Common myeloid progenitor, CD34-positive (primary cell): ENCODE results near the gene ARHGAP32.

Experiments used
- CTCF ChIA-PET: fragments of 350-600 bp; sonication (Branson Sonifier 250); formaldehyde crosslinking; loops from one replicate; lab custom pipeline; 2021; ENCODE audit warnings: antibody characterized with exemption; lab: Charles Lee
- POLR2A ChIA-PET: fragments of 350-600 bp; sonication (Branson Sonifier 250); formaldehyde crosslinking; loops from one replicate; lab custom pipeline; 2021; ENCODE audit warnings: antibody characterized with exemption; lab: Charles Lee
- DNase-seq, 3 donors: peaks; one replicate each; pipeline versions ENCODE4 v3.0.0 to v3.0.0-alpha.2; 2013
- H3K27ac ChIP-seq, 2 experiments: 1 replicate in 1 of 2; 2 replicates in 1 of 2; pipeline ENCODE4 v1.7.0; 2013; ENCODE audit warnings: inconsistent platforms in 2 of 2, low read length in 2 of 2, mild to moderate bottlenecking in 2 of 2, low read depth in 1 of 2, moderate library complexity in 1 of 2; ENCODE audit not compliant: severe bottlenecking in 2 of 2, insufficient read depth in 1 of 2, poor library complexity in 1 of 2
- H3K27me3 ChIP-seq, 5 experiments: replicated peaks in 2 of 5; 1 replicate in 3 of 5; 2 replicates in 2 of 5; pipeline versions ENCODE4 v1.6.1 to v1.7.0; 2013; ENCODE audit warnings: low read length in 4 of 5, mild to moderate bottlenecking in 2 of 5, moderate library complexity in 2 of 5, inconsistent platforms in 1 of 5; ENCODE audit not compliant: insufficient read depth in 5 of 5, control insufficient read depth in 4 of 5
- H3K36me3 ChIP-seq, 4 experiments: 1 replicate in 2 of 4; 2 replicates in 2 of 4; pipeline versions ENCODE4 v1.6.1 to v1.7.0; 2013; ENCODE audit warnings: low read length in 3 of 4, control low read depth in 1 of 4, mild to moderate bottlenecking in 1 of 4; ENCODE audit not compliant: control insufficient read depth in 4 of 4, insufficient read depth in 4 of 4
- H3K4me1 ChIP-seq, 4 experiments: 1 replicate in 3 of 4; 2 replicates in 1 of 4; pipeline versions ENCODE4 v1.6.1 to v1.7.1; 2013; ENCODE audit warnings: low read length in 3 of 4, mild to moderate bottlenecking in 3 of 4, control low read depth in 1 of 4, inconsistent platforms in 1 of 4, moderate library complexity in 1 of 4; ENCODE audit not compliant: control insufficient read depth in 4 of 4, insufficient read depth in 4 of 4; ENCODE audit errors: control extremely low read depth in 1 of 4
- H3K4me3 ChIP-seq, 7 experiments: 1 replicate in 4 of 7; 2 replicates in 3 of 7; pipeline versions ENCODE4 v1.5.1 to v1.7.0; 2013; ENCODE audit warnings: mild to moderate bottlenecking in 7 of 7, low read length in 6 of 7, moderate library complexity in 6 of 7, inconsistent platforms in 2 of 7, low read depth in 2 of 7, control low read depth in 1 of 7; ENCODE audit not compliant: insufficient read depth in 4 of 7, control insufficient read depth in 1 of 7; ENCODE audit errors: extremely low read depth in 1 of 7
- H3K9me3 ChIP-seq, 5 experiments: 1 replicate in 4 of 5; 2 replicates in 1 of 5; pipeline versions ENCODE4 v1.6.1 to v1.7.1; 2013; ENCODE audit warnings: low read length in 4 of 5, mild to moderate bottlenecking in 2 of 5, inconsistent platforms in 1 of 5, low read depth in 1 of 5, moderate library complexity in 1 of 5; ENCODE audit not compliant: control insufficient read depth in 4 of 5, insufficient read depth in 2 of 5; ENCODE audit errors: control extremely low read depth in 1 of 5
- WGBS: methylation state at CpG from one replicate; pipeline ENCODE4 v1.1.5; 2013; ENCODE audit not compliant: insufficient coverage; 5-methylcytosine and 5-hydroxymethylcytosine counted together

ARHGAP32 gene

GRCh38 chr11:128963744-128964325, 228.3 kb downstream of the ARHGAP32 start:
- no peak overlapping the region for H3K27ac ChIP-seq
- 93% methylated on average over 3 of the region's 3 CpGs for WGBS
- H3K36me3 ChIP-seq, result peaks cover 0 to 3% (median 1%) of the 10 kb centered on the region in 4 experiments
- H3K4me3 ChIP-seq, result no peak overlapping the region
- POLR2A ChIA-PET, result no interaction called here
- CTCF ChIA-PET, result interaction anchor here (3.1 to 34.5 kb wide), 2 partner anchors 16 to 74 kb away, joined by 12 to 640 read pairs; partner anchors contain the start of gene KCNJ5
- H3K27me3 ChIP-seq, result no peaks in the 10 kb centered on the region
- H3K4me1 ChIP-seq, result peaks cover 0 to 13% (median 3%) of the 10 kb centered on the region in 4 experiments
- no peaks in the 10 kb centered on the region for H3K9me3 ChIP-seq
- no peak for DNase-seq

- POLR2A ChIA-PET, result no interaction called here
Observed at GRCh38 chr11:128962896-128963295, 229.2 kb downstream of the ARHGAP32 start.

GRCh38 chr11:128961645-128962044, 230.5 kb downstream of the ARHGAP32 start:
- Histone ChIP-seq H3K36me3 (no peaks in the 10 kb centered on the region), H3K4me1 (peaks cover 0 to 13% (median 3%) of the 10 kb centered on the region in 4 experiments), H3K9me3 (no peaks in the 10 kb centered on the region), H3K4me3 (no peak overlapping the region), H3K27ac (no peak overlapping the region), H3K27me3 (peaks cover 0 to 6% (median 0%) of the 10 kb centered on the region in 5 experiments)
- WGBS, result no CpG with 5 or more reads among the region's 2 CpGs
- ChIA-PET POLR2A (no interaction called here), CTCF (interaction anchor here (3.1 to 34.5 kb wide), 2 partner anchors 13 to 72 kb away, joined by 12 to 640 read pairs; partner anchors contain the start of gene KCNJ5)
- no peak for DNase-seq

More at GRCh38 chr11:128962896-128963295, 229.2 kb downstream of the ARHGAP32 start:
- peaks cover 0 to 13% (median 3%) of the 10 kb centered on the region in 4 experiments for H3K4me1 ChIP-seq
- WGBS, result 95% methylated on average over 2 of the region's 5 CpGs
- peaks cover 0 to 3% (median 0%) of the 10 kb centered on the region in 4 experiments for H3K36me3 ChIP-seq
- peaks cover 0 to under 1% (median 0%) of the 10 kb centered on the region in 5 experiments for H3K27me3 ChIP-seq
- no peak overlapping the region for H3K4me3 ChIP-seq
- CTCF ChIA-PET, result interaction anchor here (3.1 to 34.5 kb wide), 2 partner anchors 15 to 73 kb away, joined by 12 to 640 read pairs; partner anchors contain the start of gene KCNJ5
- DNase-seq, result no peak
- H3K9me3 ChIP-seq, result no peaks in the 10 kb centered on the region
- H3K27ac ChIP-seq, result no peak overlapping the region

GRCh38 chr11:128957202-128957482, 235.0 kb downstream of the ARHGAP32 start:
- Histone ChIP-seq H3K27me3 (peaks cover 0 to 7% (median 0%) of the 10 kb centered on the region in 5 experiments), H3K4me1 (no peaks in the 10 kb centered on the region), H3K36me3 (no peaks in the 10 kb centered on the region), H3K27ac (no peak overlapping the region), H3K4me3 (no peak overlapping the region), H3K9me3 (no peaks in the 10 kb centered on the region)
- WGBS, result 92% methylated on average over 5 of the region's 8 CpGs
- ChIA-PET CTCF (interaction anchor here (0.9 to 34.5 kb wide), 20 partner anchors 8 to 785 kb away, joined by 3 to 640 read pairs (median 8); partner anchors contain the start of genes KCNJ5 and TP53AIP1), POLR2A (no interaction called here)
- DNase-seq, result no peak

GRCh38 chr11:128956401-128957201, 235.5 kb downstream of the ARHGAP32 start:
- DNase-seq, result peak; percentile 61 to 64 (median 64)
- Histone ChIP-seq H3K9me3 (no peaks in the 10 kb centered on the region), H3K27ac (no peak overlapping the region), H3K27me3 (peaks cover 0 to 7% (median 0%) of the 10 kb centered on the region in 5 experiments), H3K4me3 (no peak overlapping the region), H3K36me3 (no peaks in the 10 kb centered on the region), H3K4me1 (no peaks in the 10 kb centered on the region)
- 60% methylated on average over 5 of the region's 8 CpGs for WGBS
- ChIA-PET CTCF (interaction anchor here (0.8 to 34.5 kb wide), 23 partner anchors 8 to 806 kb away, joined by 3 to 640 read pairs (median 6); partner anchors contain the start of genes KCNJ5 and TP53AIP1), POLR2A (no interaction called here)

- no peak overlapping the region for H3K4me3 ChIP-seq
- ChIA-PET POLR2A (no interaction called here), CTCF (interaction anchor here (0.8 to 34.5 kb wide), 16 partner anchors 7 to 796 kb away, joined by 3 to 640 read pairs (median 8); partner anchors contain the start of gene KCNJ5)
- H3K27me3 ChIP-seq, result peaks cover 0 to 7% (median 0%) of the 10 kb centered on the region in 5 experiments
- WGBS, result 90% methylated on average over 3 of the region's 3 CpGs
- no peaks in the 10 kb centered on the region for H3K36me3 ChIP-seq
- no peak overlapping the region for H3K27ac ChIP-seq
- H3K4me1 ChIP-seq, result no peaks in the 10 kb centered on the region
- DNase-seq, result no peak
- H3K9me3 ChIP-seq, result no peaks in the 10 kb centered on the region
Observed at GRCh38 chr11:128955636-128956035, 236.5 kb downstream of the ARHGAP32 start.
